GM19468 (cell line): ENCODE measurements around the gene DGKE.

Source experiments
- ATAC-seq: cut with Tn5 transposase; IDR thresholded peaks from one replicate; pipeline ENCODE4 v1.9.1; 2021; ENCODE audit warnings: mild to moderate bottlenecking, moderate library complexity, moderate number of reproducible peaks; ENCODE audit not compliant: unreplicated experiment; ENCODE audit errors: extremely low read depth

DGKE gene

DNA sequence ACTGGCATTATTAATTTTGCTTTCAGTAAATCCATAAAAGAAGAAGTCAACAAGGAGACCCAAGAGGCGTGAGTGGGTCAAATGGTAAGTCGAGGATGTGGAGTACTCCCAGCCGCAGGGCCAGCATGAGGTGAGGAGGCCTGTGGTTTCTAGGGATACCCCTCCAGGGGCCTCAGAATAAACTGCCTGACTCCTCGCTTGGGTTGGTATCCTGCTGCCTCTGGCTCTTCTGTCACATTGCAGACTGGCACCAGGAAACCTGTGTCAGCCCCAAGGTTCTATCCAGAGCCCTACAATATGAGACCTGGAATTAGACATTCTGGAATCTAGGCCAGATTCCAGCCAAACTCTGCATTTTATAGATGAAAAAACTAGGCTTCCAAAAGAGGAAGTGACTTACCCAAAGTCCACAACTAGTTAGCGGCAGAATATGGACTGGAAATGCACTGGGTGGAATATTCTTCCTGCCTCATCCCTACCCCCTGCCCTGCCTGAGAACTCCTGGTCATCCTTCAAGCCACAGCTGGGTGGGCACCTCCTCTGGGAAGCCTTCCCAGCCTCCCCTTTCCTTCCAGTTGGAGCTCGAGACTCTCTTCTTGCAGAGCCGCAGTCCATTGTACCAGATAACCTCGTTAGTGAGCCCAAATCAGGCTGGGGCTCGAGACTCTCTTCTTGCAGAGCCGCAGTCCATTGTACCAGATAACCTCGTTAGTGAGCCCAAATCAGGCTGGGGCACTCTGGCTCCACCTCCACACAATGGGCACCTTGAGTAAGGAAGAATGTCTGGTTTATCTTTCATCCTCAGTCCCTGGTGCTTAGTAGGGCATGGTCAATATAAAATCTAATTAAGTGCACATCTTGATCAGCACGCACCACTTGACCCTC, 22.8 kb upstream of the DGKE start:
- no peak for ATAC-seq

DNA sequence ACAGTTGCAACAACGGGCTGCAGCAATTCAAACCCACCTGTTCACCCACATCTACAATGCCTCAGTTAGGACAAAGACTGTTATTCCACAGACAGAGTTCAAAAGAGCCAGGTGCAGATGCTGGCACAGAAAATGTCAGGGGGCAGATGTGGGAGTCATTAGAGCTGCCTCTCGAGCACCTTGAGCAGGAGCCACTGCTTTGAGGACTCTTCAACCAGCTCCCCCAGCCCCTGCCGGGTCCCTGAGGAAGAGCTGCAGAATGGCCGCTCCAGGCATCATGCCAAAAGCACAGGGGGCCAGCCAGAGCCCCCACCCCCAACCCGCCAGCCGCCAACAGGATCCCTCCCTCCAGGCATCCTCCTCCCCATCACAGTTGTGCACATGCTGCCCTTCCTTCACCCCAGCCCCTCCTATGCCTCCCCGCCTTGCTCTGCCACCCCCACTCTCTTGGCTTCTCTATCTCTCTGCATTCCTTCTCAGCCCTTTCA, 21.0 kb upstream of the DGKE start:
- ATAC-seq = no peak

DNA sequence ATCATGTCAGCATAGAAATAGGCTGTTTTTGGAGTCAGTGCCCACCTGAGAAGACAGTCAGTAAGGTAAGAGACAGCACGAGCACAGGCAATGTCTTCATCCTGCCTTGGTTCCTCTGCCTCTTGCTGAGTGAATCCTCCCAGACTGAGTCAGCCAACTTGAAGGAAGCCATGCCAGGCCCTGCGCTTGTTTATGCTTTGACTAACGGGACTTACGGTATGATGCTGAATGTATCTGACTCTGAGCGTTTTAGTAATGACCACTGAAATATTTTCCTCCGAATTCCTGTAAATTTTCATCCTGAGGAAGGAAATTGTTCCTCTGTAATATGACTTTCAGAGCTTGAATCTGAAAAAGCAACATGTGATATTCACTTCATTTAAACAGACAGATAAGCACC, 18.2 kb upstream of the DGKE start:
- no peak for ATAC-seq

DNA sequence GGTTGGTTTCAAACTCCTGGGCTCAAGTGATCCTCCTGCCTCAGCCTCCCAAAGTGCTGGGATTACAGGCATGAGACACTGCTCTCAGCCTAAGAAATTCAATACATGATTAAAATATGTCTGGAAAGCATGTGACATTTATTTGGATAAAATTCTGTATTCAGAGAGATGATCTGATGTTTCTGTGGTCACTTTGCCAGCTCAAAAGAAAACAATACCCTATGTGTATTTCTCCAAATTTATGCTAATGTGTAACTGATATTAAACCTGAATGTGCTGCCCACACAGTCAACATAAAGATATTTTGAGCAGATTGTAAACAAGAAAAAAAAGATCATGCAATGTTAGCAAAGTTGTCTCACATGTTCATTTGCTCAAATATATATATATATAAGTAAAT, 16.9 kb upstream of the DGKE start:
- ATAC-seq = no peak

DNA sequence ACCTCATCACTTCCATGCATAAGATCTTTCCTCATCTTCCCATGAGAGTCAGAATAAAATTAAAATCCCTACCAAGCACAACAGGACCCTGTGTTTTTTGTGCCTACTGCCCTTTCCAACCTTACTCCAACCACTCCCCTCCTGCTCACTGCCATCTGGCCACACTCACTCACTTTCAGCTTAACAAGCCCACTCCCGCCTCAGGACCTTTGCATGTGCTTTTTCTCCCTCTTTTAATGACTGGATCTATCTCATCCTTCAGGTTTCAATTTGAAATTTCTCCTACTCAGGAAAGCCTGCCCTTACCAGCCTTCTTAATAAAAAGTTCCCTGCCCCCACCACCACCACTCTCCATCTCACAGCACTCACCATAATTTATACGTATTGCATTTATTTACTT, 14.9 kb upstream of the DGKE start:
- ATAC-seq = no peak

DNA sequence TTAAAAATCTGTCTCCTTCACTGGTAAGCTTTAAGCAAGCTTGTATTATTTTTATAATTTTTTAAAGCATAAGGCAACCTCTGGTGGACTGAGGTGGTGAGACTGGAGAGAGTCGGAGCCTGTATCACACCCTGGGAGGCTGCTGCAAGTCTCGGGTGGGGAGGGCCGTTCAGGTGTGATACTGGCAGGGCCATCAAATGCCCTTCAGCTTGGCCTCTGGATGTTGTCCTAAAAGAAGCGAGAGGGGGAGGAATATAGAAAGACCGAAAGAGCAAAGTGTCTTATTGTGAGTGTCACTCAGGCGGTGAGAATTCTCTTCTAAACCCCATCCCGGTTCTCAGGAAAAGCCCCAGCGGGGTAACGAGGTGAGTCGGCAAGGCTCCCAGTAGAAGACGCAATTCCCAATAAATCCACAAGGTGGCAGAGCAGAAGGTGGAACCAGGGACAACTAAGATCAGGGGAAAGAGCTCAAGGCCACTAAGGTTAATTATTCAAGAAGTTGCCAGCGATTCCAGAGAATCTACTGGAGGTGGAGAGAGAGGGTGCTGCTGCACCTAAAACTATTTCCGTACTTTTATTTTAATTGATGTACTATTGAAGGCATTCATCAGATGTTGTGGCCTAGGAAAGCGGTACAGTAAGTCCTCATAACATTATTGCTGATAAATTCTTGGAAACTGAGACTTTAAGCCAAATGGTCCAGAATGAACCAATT, 14.4 kb upstream of the DGKE start:
- ATAC-seq = peak; percentile 51

DNA sequence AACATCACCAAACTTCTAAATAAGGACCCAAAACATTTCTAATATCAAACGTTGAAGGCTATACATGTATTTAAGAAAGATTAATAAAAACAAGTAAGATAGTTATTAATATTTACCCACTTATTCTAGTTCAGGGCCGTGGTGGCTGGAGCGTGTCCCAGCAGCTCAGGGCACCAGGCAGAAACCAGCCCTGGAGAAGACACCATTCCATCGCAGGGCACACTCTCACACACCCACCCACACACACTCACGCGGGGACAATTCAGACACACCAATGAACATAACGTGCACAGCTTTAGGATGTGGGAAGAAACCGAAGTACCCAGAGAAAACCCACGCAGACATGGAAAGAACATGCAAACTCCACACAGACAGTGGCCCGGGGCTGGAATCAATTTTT, 13.7 kb upstream of the DGKE start:
- ATAC-seq = no peak

DNA sequence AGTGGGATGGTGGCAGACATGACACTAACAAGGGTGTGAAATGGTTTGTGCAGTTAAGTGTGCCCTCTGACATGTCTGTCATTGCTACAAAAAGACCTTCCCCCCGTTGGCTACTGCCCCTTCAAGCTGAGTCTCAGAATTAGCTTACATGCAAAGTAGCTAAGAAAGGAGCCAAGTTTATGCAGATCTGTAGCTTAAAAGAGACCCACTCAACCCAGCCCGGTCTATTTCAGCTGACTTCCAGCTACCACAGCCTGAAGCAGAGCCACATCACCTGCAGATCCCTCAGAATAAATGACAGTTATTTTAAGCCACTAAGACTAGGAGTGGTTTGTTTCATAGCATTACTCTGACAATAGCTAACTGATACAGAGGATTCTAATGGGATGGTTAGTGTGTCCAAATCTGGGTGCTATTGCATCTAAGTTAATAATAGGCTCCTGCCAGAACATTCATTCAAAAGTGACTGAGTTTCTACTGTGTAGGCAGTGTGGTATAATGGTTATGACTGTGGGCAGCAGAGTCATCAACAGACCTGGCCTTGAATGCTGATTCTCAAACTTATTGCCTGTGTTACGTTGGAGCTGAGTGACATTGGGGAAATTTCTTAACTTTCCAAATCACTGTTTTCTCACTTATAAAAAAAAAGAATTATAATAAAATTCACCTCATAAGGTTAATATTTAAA, 12.0 kb upstream of the DGKE start:
- no peak for ATAC-seq

DNA sequence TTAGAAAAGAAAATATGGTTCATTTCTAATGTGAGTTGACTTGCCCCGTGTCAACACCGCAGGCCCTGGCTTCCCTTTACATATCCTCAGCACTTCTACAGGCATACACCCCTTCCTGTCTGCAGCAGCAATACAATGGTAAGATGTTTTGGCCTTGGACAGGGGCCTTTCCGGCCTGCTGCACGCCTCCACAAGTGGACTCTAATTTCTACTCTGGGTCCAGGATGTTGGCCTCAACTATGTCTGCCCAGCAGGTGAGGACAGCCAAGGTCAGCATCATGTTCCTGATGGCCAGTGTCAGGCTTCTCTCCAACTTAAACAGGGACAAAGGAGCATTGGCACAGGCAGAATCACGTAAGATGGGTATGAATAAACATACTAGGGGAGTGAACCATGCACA, 11.2 kb upstream of the DGKE start:
- ATAC-seq = no peak

DNA sequence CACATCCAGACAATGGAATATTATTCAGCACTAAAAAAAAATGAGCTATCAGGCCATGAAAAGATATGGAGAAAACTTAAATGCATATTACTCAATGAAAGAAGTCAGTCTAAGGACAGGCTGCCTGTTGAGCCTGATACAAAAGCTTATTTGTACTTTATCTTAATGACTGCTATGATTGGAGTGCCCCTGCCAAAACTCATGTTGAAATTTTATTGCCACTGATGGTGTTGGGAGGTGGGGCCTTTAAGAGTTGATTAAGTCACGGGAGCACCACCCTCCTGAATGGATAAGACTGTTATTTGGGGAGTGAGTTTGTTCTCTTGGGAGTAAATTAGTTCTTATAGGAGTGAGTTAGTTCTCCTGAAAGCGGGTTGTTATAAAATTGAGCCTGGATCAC, 10.1 kb upstream of the DGKE start:
- ATAC-seq = no peak

DNA sequence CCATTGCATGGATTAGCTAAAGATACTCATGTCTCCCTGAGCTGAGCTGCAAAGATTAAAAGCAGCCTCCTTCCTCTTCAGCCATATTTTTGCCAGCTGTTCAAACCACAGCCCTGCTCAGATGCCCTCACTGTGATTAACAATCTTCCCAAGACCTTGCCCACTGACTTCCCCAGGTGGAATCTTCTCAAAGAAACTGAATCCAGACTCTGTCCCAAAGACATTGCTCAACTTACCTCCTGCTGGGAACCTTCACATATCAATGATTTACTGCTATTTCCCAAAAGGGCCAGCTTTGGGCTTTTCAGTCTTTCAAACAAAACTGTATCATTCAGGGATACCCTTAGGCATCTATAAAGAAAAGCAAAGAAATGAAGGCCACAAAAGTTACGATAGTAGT, 9.4 kb upstream of the DGKE start:
- ATAC-seq = no peak

DNA sequence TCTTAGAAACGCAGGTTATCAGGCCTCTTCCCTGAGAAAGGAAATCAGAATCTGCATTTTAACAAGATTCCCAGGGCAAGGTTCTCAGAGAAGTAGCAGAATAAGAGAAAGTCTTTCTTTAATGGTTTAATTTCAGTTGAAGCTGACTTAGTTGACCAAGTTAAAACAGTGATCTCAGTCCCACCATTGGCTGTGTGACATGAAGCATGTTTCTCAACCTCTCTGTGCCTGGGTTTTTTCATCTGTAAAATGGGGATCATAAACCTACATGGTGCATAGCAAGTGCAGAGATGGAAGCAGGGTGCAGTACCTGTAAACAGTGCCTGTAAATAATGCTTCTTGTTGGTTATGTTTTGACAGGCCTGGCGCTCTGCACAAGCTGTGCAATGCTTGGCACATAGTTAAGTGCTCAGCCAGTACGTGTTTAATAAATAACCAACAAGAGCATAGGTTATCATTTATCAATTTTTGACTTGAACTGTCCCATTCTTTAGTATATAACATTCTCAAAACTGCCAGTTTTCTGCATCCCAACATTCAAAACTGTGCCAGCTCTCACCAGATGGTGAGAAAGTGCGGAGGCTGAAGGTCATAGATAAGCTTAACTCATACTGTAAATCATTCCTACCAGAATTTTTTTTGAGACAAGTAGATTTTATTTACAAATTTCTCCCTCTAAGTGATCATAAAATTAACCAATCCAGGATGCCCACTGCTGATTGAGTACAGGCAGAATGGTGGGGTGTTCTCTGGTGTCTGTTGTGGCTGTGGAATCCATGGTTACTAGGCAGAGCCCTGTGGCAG, 7.1 kb upstream of the DGKE start:
- no peak for ATAC-seq

DNA sequence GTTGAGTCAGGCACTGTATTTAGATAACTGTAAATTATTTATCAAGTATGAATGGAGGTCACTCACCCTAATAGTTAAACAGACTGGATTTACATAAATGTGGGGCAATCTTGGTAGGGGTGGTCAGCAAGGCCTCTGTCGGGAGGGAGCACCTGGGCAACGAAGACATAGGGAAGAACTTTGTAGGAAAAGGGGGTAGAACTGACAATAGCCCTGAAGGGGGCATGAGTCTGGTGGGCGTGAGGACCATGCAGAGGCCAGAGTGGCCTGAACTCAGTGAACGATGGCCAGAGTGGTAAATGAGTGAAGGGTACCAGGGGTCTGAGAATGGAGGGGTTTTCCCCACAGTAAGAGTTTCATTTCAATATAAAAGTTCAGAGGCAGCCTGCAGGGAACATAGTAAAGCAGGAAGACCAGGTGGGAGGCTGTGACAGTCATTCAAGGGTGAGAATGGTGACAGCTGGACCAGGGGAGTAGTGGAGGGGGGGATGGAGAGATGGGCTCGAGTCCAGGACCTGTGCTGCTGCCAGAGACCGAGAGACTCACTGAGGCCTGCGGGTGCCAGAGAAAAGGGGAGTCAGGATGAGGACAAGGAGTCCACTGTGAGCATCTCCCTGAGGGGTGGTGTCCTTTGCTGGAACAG, 3.1 kb upstream of the DGKE start:
- no peak for ATAC-seq

DNA sequence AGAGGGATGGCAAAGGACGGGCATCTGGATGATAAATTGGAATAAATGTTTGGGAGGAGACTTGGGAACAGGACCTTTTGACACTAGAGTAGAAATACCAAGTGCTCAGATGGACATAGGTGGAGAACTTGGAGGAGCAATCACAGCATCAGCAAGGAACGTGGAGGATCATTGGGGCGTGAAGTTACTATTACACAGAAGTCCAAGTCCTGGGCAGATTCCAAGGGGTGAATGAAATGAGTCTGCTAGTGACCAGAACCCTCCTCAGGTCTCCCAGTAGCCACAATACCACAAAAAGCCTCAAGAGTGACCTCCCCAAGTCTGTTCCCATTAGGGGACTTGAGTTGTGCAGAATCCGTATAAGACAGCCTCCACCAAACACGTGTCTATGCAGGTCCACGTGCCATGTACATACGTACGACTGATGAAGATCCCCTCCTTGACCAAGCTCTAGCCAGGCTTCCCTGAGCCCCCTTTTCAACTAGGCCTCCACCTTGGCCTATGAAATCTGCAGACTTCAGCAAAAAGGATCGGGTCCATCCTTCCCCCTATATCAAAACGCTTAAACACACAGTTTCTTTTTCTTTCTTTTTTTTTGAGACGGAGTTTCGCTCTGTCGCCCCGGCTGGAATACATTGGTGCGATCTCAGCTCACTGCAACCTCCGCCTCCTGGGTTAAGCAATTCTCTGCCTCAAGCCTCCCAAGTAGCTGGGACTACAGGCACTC, 2.4 kb upstream of the DGKE start:
- no peak for ATAC-seq

DNA sequence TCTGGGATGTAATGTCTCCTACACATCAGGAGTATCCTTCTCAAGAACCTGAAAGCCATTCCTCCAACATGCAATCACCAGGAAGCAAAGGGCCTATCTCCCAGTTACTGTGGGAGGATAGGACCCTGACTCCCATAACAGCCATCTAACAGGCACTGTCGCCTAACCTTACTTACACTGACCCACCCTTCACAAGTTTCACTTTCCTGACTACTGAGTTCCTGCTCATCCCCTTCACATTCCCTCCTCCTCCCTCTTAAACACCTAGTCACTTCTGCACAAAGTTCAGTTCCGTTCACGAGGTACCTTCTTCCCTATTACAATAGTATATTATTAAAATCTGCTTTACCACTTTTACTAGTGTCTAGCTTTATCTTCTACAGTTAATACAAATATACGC, 1.5 kb upstream of the DGKE start:
- no peak for ATAC-seq

DNA sequence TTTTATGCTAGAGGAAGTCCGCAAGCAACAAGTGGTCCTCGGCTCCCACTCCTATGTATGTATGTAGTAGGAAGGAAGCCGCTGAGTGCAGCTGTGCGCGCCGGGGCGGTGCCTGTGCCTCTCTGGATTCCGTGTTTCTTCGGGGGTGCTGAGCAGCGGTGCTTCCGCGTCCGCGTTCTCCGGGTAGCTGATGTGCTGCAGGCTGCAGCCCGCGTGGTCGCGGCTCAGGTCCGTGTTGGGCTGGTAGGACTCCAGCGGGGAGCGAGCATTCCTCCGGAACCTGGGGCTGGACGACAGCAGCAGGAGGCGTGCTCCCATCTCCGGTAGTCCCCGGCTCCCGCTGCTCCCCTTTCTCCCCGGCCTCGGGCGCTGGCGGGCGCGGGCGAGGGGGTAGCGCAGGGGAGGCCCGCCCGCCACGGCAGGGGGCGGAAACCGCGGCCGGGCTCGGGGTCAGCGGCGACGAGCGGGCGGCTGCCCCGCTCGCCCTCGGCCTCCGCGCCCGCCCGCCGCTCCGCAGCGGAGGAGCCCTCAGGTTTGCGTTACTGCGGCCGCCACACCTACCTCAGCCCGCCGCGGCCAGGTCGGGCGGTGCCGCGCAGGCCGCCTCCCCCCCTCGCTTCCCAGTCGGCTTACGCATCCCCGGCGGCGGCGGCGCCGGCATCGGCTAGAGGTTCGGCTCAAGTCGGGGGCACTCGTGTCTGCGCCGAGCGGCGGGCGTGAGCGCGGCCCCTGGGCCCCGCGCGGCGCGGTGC, 718 bp upstream of the DGKE start:
- peak; percentile 22 for ATAC-seq

DNA sequence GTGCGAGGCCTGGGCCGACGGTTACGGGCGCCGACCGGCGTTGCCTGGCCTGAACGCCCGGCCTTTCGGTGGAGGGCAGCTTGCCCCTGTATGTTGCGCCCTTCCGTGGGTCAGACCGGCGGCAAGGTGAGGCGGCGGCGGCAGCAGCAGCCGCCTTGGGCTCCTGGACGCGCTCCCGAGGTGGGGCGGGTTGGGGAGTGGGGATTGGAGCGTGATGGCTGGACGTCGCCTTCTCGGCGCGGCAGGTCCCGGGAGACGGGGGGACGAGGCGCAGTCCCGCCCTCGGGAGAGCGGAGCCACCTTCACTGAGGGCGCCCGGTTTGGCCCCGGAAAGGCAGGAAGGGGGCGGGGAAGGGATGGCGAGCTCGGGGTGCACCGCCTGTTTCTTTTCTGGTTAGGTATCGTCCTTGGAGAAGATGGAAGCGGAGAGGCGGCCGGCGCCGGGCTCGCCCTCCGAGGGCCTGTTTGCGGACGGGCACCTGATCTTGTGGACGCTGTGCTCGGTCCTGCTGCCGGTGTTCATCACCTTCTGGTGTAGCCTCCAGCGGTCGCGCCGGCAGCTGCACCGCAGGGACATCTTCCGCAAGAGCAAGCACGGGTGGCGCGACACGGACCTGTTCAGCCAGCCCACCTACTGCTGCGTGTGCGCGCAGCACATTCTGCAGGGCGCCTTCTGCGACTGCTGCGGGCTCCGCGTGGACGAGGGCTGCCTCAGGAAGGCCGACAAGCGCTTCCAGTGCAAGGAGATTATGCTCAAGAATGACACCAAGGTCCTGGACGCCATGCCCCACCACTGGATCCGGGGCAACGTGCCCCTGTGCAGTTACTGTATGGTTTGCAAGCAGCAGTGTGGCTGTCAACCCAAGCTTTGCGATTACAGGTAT, 671 bp downstream of the DGKE start:
- ATAC-seq = no peak

DNA sequence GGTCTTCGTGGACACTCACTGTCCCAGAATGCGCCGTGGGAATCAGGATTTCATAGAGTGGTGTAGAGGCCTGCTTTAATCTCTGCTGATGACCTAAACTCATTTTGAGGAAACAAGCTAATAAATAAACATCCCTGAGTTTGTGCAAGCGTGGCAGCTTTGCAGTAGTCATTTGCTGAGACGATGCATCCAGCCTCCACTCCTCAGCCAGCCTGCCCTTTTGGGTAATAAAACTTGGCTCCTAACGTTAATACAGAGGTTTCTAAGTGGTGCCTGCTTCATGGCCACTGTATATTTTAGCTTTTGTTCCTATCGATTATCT, 1.3 kb downstream of the DGKE start:
- no peak for ATAC-seq
